SKM-1 treated with dmso at 0.1 percent for 144 hours (cell line): Measurements from ENCODE around the gene KRT4.

ENCODE experiments used
- DNase-seq: peaks from one replicate; lab custom pipeline; 2025; ENCODE audit not compliant: unreplicated experiment; lab: John Stamatoyannopoulos, UW

The KRT4 gene

DNA sequence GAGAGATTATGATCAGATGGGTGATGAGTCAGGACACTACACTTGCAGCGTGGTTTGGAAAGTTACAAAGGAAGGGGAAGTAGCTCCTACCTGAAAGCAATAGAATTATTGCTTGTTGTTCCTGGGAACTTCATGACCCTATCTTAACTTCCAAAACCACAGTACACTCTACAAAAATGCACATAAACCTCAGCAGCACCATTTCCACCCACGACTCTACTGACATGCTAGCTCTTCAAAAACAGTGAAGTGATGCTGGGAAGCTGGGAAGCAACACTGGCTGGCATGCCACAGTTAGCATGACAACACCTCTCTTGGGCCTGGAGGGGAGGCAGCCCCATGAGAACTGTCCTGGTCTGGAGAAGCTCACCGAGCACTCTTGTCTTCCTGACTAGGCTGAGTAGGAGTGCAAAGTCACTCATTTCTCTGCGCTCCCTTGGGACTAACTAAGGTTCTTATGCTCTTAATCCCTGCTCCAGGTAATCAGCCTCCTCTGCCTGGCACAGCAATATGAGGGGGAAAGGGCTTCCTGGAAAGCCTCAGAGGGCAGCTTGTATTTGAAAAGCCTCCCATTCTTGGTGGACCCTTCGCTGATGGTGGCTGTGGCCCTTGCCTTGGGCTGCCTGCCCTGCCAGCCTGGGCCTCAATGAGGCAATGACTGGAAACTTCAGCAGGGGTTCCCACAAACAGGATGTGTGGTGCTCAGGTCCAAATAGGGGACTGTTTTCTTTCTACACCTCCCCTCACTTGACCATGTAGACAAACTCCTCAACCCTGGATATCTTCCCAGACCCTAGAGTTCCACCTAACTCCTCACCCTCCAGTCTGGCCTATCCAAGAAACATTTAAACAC lies 19.2 kb downstream of the KRT4 start:
- DNase-seq, result no peak

DNA sequence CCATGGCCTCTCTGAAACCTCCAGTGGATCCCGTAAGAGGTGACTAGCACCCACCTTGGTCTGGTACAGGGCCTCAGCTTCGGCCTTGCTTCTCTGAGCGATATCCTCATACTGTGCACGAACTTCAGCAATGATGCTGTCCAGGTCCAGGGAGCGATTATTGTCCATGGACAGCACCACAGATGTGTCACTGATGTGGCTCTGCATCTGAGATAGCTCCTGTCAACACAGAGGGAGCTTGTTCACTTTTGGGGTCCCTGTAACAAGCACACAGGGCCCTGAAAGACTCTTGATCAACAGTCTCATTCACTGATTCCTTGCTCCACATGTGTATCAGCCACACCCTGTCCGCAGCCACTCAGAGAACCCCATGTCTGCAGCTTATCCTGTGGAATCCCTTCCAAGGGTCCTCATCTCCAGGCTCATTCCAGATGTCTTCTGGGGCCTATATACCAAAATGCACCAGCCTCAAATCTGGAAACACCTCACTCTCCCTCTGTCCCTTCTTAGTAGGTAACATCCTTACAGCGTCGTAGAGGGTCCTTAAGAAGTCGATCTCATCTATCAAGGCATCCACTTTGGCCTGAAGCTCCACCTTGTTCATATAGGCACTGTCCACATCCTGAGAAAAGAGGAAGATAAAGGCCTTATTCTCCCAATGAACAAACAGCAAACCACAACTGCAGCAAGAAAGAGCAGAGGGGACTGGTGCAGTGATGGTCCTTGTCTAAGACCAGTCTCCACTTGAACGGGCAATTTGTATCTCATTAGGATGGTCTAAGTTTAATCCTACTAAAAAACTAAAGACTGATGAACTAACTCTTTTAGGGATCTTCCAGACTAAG lies 21.5 kb downstream of the KRT4 start:
- no peak for DNase-seq

DNA sequence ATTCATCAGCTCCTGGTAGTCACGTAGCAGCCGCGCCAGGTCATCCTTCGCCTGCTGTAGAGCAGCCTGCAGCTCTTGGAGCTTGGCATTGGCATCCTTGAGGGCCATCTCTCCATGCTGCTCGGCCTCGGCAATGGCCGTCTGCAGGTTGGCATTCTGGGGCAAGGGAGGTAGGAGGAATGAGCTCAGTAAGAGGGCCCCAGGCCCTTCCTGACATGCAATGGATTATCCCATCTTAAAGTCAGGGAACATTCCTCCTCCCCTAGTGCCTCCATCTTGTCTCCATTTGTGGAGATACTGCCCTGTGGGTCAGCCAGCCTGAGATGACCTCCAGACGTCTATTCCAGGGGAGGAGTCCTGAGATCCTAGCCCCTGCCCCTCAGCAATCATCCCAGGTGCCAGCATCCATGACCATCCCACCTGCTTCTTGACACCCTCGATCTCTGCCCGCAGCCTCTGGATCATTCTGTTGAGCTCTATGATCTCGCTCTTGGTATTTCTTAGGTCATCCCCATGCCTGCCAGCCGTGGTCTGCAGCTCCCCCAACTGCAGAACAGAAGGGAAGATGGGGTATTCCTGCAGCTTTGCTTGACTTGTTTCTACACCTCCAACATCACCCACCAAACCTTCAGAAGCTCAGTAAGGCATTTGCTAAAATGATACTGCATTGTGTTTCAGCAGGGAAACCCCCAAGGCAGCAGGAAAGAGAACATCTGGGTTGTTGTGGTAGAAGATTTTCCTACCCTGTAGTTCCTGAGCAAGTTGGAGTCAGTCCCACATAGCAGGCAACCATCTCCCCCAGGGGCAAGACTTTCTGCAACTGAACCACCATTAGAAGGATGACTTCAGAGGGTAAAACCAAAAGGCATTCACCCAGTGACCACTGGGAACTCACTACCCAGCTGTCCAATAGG lies 22.4 kb downstream of the KRT4 start:
- no peak for DNase-seq

DNA sequence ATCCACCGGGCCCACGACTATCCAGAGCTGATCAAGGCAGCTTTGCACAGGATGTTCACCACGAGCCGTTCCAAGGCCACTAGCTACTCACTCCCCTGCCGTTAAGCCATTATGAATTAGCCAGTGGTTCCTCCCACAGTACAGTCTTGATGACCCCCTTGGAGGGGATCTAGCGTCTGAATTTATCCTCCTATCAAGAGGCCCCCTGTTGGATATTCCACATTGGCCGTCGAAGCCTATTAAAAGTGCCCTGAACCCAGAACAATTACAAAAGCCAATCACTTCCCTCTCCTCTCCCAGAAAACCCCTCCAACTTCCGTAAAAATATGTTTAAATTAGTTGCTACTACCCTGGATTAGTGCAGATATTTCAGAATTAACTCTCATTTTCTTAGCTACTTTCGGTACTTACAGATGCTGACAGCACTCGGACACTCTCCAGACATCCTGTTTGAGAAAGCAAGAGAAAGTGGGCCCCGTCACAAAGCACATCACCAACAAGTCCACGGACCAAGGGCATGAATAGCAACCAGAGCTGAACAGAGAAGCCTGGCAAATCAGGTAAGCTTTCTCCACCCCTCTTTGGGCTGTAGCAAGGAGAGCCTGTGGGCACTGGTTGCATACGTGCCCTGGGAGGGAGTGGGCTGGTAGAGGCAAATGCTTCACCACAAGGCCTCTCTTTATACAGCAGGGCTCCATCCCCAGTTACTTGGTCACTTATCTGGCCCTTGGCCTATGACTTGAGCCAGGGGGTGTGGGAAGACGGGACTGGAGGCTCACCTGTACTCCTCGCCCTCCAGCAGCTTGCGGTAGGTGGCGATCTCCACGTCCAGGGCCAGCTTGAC lies 23.3 kb downstream of the KRT4 start:
- DNase-seq, result no peak

DNA sequence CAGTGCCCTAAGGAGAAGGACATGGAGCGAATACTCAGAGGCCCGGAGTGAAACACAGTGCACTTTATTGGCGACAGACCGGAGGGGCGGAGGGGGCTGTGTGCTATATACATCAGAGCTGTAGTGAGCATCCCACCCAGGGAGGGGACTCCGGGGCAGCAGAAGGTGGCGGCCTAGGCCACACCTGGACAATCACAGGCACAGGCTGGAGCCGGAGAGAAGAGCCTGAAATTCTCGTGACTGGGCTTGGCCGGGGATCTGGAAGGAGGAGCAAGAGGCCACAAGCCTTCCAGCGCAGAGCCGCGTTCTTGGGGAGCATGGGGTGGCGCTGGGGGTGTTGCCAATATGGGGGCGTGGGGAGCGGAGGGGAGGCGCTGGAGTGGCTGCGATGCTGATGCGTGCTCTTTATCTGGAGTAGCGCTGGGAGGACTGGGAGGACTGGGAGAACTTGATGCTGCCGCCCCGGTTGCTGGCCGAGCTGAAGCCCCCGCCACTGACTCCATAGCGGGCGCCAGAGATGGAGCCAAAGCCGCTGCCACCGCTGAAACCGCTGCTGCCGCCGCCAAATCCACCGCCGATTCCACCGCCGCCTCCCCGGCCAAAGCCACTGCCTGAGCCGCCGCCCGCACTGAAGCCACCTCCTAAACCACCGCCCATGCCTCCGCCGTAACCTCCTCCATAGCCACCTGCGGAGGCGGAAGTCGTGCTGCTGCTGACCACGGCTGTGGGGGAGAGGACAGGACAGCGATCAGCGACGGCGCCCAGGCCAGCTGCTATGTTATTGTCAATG lies 24.1 kb downstream of the KRT4 start:
- DNase-seq, result no peak

DNA sequence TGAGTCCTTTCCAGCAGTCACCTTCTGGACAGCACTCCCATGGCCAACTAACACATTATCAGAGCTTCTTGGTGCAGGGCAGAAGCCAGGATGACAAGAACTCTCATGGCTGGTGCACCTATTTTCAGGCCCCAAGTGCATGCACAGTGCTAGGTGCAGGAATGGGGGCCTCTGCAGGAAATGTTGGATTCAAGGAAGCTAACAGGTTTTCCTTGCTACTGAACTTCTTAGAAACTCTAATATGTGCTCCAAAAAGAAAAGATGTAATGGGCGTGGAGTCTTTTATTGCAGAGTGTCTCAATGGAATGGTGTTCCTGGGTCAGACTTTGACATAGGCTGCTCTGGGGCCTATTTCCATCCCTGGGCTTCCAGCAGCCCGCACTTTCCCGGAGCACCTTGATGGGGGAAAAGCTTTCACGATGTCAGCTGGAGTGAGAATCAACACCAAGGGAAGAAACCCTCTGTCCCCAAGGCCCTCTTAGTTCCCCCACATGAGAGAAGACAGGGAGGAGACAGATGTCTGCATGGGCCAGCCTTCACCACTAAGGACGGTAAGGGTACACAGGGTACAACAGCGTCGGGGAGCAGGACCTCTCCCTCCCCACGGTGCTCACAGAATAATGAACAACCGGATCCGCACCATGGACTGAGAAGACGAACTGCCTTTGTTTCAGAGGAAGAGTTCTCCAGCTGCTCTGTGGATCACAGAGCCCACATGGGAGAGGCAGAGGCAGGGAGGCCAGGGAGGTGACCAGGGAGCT lies 24.9 kb downstream of the KRT4 start:
- DNase-seq, result no peak

DNA sequence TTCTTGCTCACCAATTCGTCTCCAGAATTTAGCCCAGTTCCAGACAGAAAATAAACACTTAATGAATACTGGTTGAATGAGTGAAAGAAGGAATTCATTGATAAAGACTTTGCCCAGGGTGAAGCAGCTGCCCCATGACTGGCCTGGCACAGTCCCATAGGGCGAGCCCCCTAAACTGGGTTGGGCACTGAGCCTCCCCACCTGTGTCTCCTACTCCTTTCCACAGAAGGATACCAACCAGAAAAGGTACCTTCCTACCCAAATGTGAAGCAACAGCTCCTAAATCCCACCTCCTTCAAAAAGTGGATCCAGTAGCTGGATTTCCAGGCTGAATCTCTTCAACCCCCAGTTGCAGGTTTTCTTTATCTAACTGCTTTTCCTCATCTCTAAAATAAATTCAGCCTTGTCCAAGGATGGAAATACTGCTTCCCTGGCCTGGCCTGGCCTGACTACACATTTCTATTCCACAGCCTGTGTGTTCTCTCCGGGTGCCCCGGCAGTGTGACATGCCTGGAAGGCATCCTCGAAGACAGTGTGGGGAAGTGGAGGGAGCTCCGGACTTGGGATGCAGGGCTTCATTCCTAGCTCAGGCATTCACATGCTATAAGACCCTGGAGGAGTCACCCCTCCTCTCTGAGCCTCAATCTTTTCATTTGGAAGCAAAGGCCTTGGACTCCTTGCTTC lies 25.6 kb downstream of the KRT4 start:
- DNase-seq, result no peak

DNA sequence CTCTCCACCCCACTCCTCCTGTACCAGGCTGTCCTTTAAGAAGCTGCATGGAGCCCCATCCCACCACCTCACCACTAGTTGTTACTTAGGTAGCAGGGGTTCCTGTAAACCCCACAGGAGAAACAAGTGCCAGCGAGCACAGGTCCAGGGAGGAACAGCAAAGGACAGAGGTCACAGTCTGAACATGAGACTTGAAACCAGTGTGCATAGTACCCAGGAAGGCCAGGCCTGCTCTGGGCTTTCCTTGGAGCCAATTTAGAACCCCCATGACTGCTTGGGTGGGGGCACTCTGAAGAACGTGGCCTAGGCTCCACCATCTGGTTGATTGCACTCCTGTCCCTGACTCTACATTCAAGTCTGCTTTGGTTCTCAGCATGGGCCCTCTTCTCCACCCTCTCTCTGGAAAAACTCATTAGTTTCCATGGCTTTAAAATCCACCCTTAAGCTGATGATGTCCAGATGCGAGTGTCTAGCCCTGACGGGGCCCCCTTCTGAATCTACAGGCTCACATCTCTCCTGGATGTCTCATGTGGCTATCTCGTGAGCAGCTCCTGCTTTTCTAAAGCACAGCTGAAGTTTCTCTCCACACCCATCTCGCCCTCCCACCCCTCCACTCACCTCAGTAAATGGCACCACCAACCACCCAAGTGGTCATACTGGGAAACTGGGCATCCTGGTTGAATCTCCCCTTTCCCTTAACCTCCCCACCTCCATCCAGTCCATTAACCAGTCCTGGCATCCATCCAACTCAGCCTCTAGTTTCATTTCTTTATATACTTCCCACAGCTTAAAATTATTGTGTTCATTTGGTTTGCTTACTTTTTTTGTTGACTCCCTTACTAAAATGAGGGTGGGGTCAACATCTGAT lies 26.4 kb downstream of the KRT4 start:
- DNase-seq, result no peak

DNA sequence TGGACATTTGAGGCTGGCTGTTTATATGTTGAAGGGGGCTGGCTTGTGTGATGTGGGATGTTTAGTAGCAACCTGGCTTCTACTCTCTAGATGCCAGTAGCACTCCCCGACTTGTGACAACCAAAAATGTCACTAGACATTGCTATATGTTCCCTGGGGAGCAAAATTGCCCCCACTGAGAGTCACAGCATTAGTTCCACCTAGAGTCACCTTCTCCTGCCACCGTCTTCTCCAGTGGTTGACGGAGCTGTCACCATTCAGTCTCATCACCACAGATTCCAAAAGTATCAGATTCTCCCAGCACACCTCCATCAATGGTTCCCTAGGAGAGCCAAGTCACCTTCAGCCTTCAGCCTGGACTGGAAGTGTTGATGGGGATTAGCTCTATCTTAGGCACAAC lies 29.0 kb downstream of the KRT4 start:
- DNase-seq, result no peak

DNA sequence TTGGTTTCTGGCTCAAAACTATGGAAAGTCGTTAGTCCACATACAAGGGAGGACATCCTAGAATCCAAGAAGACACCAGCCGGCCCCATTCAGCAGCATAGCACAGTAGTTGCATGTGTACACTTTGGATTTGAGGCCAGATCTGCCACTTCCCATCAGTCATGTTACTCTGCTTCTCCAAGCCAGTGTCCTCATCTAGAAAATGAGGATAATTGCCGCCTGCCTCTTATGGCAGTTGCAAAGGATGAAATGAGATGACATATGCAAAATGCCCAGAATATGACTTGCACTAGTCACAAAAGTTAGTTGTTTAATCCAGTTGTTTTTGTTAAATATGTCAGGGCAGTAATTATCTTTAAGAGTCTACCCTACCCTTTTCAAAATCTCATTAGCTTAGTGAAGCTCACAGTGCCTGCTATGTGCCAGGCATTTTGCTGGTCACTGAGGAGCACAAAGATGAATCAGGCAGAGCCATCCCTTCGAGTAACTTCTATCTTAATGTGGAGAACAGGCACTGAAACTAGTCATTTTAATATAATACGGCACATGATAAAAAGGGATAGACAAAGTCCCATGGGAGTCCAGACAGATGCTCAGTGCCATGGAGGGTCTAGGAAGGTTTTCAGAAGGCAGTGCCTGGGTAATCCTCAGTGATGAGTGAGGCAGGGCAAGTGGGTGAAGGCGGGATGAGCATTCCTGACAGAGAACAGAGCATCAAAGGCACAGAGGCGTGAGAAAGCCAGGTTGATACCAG lies 30.2 kb downstream of the KRT4 start:
- DNase-seq, result no peak

DNA sequence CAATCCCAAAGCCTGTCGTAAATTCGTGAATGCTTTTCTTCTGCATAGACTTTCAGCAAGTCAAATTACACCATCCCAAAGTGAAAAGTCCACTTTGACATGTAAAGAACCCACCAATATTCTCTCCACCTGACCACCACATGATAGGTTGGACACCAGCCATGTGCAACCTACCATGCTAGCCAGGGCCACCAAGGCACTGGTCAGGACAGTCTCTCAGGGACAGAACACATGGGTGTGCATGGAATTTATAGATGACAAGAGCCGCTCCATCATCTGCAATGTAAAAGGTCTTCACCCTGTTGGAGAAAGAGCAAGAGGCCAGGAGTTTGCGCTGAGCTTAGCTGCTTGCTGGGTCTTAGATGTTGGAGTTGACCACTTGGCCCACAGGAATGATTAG lies 31.4 kb downstream of the KRT4 start:
- DNase-seq, result no peak

DNA sequence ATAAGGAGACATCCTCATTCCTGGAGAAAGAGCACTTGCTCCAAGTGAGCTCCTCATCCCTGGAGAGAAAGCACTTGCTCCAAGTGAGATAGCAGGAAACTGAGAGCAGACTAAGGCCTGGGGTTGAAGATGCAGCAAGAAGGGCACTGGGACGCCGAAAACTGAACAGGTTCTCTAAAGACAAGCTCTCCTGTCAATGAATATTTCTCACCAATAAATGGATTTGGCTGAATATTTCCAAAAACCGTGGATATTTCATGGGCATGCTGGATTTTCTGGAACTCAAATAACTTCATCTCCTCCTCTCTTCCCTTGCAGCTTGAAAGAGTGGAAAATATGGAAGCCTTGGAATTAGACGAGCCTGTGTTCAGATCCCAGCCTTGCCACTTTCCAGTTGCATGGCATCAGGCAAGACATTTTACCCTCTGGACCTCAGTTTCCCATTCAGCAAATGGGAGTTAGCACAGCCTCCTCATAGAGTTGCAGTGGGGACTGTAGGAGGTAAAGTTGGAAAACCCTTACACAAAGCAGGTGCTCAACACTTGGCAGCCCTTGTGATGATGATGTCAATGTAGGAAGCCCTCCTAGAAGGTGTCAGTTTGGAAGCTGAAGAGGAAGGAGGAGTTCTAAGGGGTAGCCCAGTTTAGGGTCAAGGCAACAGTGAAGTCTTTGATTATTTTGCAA lies 32.4 kb downstream of the KRT4 start:
- DNase-seq, result no peak

DNA sequence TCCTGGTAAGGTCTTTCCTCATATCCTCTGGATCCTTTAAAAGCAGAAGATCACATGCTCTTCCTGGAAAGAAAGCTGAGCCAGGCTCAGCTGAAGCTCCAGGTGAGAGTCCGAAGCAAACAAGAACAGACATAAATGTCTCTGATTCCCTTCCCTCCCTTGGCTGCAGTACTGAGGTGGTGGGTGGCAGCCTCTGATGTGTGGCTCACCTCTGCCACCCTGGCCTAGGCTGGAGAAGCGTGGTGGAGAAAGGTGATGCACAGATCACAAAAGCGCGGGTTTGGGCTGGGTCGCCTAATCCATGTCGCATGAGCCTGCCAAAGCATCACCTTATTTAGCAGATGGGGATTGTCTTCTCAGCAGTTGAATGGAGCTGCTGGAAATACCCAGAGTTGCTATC lies 34.0 kb downstream of the KRT4 start:
- no peak for DNase-seq

DNA sequence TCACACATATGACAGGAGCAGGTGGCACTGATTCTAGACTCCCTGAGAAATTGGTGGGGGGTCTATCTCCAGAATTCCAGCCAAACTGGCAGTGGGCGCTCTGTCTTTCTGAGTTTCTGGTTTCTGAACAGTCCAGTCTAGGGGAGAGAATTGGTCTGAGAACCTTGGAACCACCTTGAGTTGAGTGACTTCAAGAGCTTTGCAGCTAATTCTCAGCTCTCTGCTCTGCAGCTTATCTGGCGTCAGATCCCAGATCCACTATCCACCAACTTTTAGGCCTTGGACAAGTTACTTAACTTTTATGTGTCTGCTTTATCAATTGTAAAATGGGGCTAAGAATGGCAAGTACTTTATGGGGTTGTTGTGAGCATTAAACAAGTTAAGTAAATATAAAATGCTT lies 35.1 kb downstream of the KRT4 start:
- DNase-seq, result no peak

DNA sequence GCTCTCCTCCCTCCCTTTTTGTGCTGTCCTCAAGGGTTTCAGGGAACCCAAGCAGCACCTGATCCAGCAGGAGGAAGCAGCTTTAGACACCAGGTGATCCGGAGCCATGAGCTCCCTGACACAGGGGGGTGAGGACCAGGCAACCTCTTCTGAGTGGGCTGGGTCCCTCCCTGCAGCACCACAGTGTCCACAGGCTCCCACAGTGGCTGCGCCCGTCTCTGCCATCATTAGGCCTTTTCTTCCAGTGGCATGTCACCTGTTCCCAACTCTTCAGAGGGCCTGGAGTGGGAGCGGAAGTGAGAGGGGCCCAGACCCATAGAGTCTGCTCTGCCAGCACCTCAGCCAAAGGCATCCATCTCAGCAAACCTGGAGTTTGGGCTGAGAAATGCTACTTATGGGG lies 36.4 kb downstream of the KRT4 start:
- DNase-seq, result no peak

DNA sequence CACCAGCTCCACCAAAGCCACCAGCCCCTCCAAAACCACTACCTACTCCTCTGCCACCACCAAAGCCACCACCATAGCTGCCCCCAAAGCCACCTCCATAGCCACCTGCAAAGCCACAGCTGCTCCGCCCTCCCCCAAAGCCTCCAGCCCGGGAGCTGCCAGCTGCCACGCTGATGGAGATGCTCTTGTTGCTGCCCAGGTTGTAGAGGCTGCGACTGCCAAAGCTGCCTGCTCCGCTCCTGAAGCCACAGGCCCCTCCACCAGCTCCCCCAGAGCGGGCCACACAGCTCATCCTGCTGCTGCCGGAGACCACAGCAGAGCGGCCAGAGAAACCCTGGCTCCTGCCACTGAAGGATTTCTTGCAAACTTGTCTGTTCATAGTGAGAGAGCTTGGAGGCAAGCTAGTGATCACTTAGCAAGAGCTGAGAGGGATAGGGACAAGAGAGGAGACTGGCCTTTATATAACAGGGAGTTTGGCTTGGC lies 37.0 kb downstream of the KRT4 start, which contains the start of gene KRT76:
Gene KRT76 (minus strand): TSS at position 433 of the 483 bp plus-strand sequence. CDS start 54 bp downstream, at position 379.
- no peak for DNase-seq
